Right cardiac atrium (tissue), 5 donors: Measurements from ENCODE around the gene GABRD. TPM values are rescaled to one million over a fixed set of nuclear protein-coding genes. Genes with fewer than 3 reads are reported as not detected.

Source experiments
- ATAC-seq, 2 donors: fragments of 200-7000 bp; cut with Tn5 transposase; one replicate each; pipeline versions ENCODE4 v1.8.0 to v1.9.1; 2020; ENCODE audit warnings: moderate library complexity in 2 of 2, mild to moderate bottlenecking in 1 of 2
- DNase-seq, 3 donors: peaks; one replicate each; pipeline ENCODE4 v3.0.0-alpha.2; 2020
- H3K27ac ChIP-seq: one replicate; pipeline ENCODE4 v1.5.1; 2013; ENCODE audit warnings: mild to moderate bottlenecking, low read length, control low read depth, moderate library complexity
- H3K27me3 ChIP-seq: one replicate; pipeline ENCODE4 v1.6.1; 2013; ENCODE audit not compliant: control insufficient read depth, insufficient read depth
- H3K4me1 ChIP-seq: one replicate; pipeline ENCODE4 v1.6.1; 2013; ENCODE audit warnings: low read length; ENCODE audit not compliant: control insufficient read depth, insufficient read depth
- H3K4me3 ChIP-seq: one replicate; pipeline ENCODE4 v1.5.1; 2013; ENCODE audit warnings: low read length, control low read depth
- H3K9me3 ChIP-seq: one replicate; pipeline ENCODE4 v1.6.1; 2013; ENCODE audit warnings: low read length; ENCODE audit not compliant: control insufficient read depth
- WGBS: extraction: QIAGEN DNeasy Blood & Tissue Kit; methylation state at CpG from one replicate; pipeline ENCODE4 v1.1.7; 2013; 5-methylcytosine and 5-hydroxymethylcytosine counted together
- intact Hi-C, 4 donors: fragments of 100-400 bp; cut with DNase I; formaldehyde crosslinking; loops; one replicate each; pipeline versions ENCODE4 v1.11.0 to v1.14.0; 2022 to 2023
- polyA plus RNA-seq: library from polyadenylated mRNA; stranded (reverse); fragments of 200-250 nt; gene quantifications from one replicate; pipeline ENCODE4 v1.2.3, GENCODE V29; 2013
- total RNA-seq, 4 donors: library from RNA; stranded (reverse); fragmentation: NEBNext Ultra II Directional; extraction: Animal tissue kit (Norgen Biotek cat#: 25700); gene quantifications; one replicate each; pipeline ENCODE4 v1.2.1, GENCODE V29; 2021
- donor health status: healthy with polysubstance abuse.
- donor health status: DM: no; HTN: yes; CAD: no.
- donor health status: DM: no; HTN: no; CAD: no.
- donor health status: DM: no; HTN: yes; CAD: no; lungs with severe emphysema.
- donor health status: DM: yes; HTN: yes; CAD: no.

The GABRD gene
- total and polyA plus RNA-seq, 5 donors: 0.26 to 0.85 (median 0.46) TPM; not detected in 1

- Histone ChIP-seq H3K4me1 (peaks cover 1% of the 10 kb centered on the region), H3K9me3 (no peaks in the 10 kb centered on the region), H3K27me3 (no peaks in the 10 kb centered on the region), H3K27ac (no peak overlapping the region), H3K4me3 (no peak overlapping the region)
- WGBS: 85% methylated on average over 24 of the region's 24 CpGs
- DNase-seq (no peak), ATAC-seq (no peak)
- intact Hi-C loops: no loop called here
These were observed 32.5 kb upstream of the GABRD start for GRCh38 chr1:1986451-1987141.

GRCh38 chr1:1987142-1987510 lies 32.0 kb upstream of the GABRD start:
- 87% methylated on average over 13 of the region's 13 CpGs for WGBS
- no peaks in the 10 kb centered on the region for H3K9me3 ChIP-seq
- no peak overlapping the region for H3K4me3 ChIP-seq
- peaks cover 1% of the 10 kb centered on the region for H3K4me1 ChIP-seq
- DNase-seq (no peak), ATAC-seq (no peak)
- no peaks in the 10 kb centered on the region for H3K27me3 ChIP-seq
- no peak overlapping the region for H3K27ac ChIP-seq
- intact Hi-C loops: no loop called here

DNA sequence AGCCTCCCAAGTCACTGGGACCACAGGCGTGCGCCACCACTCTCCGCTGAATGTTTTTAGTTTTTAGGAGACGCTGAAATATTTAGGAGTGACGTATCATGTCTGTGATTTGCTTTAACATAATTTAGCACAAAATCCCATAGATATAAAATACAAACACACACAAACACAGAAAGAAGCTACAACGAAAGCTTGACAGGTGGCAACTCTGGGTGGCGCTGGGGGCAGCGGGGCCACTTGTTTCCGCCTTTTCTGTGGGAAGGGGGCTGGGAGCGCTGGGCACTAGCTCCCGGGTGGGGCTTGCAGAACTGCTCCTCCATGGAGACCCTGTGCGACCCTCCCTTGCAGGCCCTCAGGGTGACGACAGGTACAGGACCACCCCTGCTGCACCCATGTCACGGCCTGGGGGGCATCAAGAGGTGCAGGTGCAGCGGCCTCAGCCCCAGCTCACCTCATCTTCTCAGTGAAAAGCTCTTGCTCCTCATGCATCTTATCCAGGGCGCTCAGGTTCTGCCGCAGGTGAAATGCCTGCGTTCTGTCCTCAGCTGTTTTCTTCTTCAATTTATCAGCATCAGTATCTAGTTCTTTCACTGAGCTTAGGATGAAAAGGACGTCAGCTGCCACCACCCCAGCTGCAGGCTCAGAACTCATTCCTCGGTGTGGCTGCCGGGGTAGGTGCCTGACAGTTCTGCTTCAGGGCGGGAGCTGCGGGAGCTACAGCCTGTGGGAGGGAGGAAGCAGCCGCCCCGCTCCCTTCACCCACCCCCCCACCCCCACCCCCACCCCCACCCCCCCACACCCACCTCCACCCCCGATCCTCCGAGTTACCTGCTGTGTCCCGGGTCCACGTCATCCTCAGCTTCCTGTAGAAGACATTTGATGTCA lies 30.8 kb upstream of the GABRD start:
- no peak for ATAC-seq
- intact Hi-C loops: no loop called here
- WGBS: 61% methylated on average over 29 of the region's 29 CpGs
- Histone ChIP-seq H3K9me3 (no peaks in the 10 kb centered on the region), H3K4me3 (no peak overlapping the region), H3K27ac (no peak overlapping the region), H3K27me3 (no peaks in the 10 kb centered on the region), H3K4me1 (peaks cover 1% of the 10 kb centered on the region)
- peak in 1 of 3 donors; percentile 16 for DNase-seq

- peak; percentile 49 to 52 for ATAC-seq
- Histone ChIP-seq H3K4me1 (peaks cover 1% of the 10 kb centered on the region), H3K9me3 (no peaks in the 10 kb centered on the region), H3K4me3 (no peak overlapping the region), H3K27me3 (no peaks in the 10 kb centered on the region), H3K27ac (no peak overlapping the region)
- WGBS: 32% methylated on average over 22 of the region's 22 CpGs
- DNase-seq: peak in 2 of 3 donors; percentile 49 to 76
- intact Hi-C loops: no loop called here
These were observed 30.0 kb upstream of the GABRD start for GRCh38 chr1:1989102-1989542.

DNA sequence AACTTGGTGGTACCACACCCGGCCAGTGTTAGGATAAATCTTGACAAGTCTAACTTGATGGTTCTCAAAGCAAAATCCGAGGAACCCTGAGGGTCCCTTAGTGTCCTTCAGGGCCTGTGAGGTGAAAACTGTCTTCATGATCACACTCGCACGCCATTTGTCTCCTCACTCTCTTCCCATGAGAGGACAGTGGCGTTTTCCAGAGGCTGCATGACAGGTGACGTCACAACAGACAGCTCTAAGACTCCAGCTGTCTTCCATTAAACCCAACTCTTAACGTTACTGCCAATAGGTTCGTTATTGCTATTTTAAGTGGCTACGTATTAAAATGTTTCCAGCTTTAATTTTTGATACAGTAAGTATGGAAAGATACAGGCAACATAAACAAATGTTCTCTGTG lies 29.4 kb upstream of the GABRD start:
- H3K9me3 ChIP-seq: no peaks in the 10 kb centered on the region
- H3K4me3 ChIP-seq: no peak overlapping the region
- ATAC-seq (peak; percentile 56 to 63), DNase-seq (peak in 1 of 3 donors; percentile 38)
- peaks cover 1% of the 10 kb centered on the region for H3K4me1 ChIP-seq
- 39% methylated on average over 9 of the region's 9 CpGs for WGBS
- intact Hi-C loops: no loop called here
- H3K27me3 ChIP-seq: no peaks in the 10 kb centered on the region
- peak overlapping the region; percentile 18 for H3K27ac ChIP-seq

DNA sequence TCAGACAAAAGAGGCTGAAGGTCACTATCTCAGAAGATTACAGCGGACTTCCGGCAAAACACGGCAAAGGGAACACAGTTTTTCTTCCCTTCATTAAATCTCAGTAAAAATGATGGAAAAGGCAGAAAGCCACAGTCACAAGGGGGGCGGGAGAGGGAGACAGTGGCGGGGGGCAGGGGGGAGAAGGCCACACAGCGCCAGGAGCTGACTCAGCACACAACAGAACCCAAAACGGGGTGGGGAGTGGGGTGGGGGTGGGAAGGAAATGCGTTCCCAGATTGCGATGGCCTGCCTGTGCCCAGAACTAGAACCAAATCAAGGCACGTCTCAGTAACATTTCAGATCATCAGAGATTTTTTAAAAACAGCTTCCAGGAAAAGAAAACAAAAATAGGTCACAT lies 28.9 kb upstream of the GABRD start:
- Histone ChIP-seq H3K9me3 (no peaks in the 10 kb centered on the region), H3K27ac (no peak overlapping the region), H3K4me1 (peaks cover 1% of the 10 kb centered on the region), H3K27me3 (no peaks in the 10 kb centered on the region), H3K4me3 (no peak overlapping the region)
- peak; percentile 68 to 69 for ATAC-seq
- intact Hi-C loops: no loop called here
- peak; percentile 44 to 78 (median 74) for DNase-seq
- 24% methylated on average over 10 of the region's 10 CpGs for WGBS

DNA sequence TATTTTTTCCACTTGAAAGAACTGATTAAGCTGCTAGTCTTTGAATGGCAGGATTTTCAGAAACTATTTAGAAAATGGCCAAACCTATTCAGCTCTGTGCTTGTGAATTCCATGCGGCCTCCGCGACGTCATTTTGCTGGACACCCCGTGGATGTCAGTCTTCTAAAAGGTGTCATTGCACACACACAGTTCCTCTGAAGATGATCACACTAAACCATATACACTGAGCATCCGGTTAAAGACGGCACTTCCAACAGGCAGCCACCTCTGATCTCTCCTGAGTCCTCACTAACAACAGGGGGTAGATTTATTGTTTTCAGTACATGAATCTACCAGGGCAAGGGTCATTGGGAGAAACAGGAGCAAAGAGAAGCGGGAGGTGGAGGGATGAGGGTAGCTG lies 24.6 kb upstream of the GABRD start:
- no peak overlapping the region for H3K27ac ChIP-seq
- whole genome bisulfite sequencing: 75% methylated on average over 8 of the region's 8 CpGs
- DNase-seq (no peak), ATAC-seq (no peak)
- H3K4me3 ChIP-seq: no peak overlapping the region
- no peaks in the 10 kb centered on the region for H3K9me3 ChIP-seq
- peaks cover 1% of the 10 kb centered on the region for H3K4me1 ChIP-seq
- no peaks in the 10 kb centered on the region for H3K27me3 ChIP-seq
- intact Hi-C loops: no loop called here

DNA sequence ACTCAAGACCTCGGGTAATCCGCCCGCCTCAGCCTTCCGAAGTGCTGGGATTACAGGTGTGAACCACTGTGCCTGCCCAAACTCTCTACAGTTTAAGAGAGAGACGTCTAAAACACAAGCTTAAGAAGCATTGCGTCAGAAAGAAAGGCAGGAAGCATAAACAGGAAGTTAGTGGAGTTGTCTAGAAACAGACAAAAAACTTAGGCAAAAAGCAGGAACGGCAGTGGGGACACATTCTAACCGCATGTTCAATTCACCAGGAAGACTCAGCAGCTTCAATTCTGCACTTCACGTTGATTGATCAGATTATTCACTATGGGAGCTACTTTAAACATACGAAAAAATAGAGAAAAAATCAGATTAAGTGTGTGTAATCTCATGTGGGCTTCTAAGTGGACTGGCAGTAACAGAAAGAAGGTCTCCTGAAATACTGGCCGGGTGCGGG lies 22.9 kb upstream of the GABRD start:
- intact Hi-C loops: no loop called here
- 62% methylated on average over 12 of the region's 12 CpGs for WGBS
- Histone ChIP-seq H3K9me3 (no peaks in the 10 kb centered on the region), H3K27me3 (no peaks in the 10 kb centered on the region), H3K27ac (no peak overlapping the region), H3K4me1 (no peaks in the 10 kb centered on the region), H3K4me3 (no peak overlapping the region)
- DNase-seq (no peak), ATAC-seq (no peak)

DNA sequence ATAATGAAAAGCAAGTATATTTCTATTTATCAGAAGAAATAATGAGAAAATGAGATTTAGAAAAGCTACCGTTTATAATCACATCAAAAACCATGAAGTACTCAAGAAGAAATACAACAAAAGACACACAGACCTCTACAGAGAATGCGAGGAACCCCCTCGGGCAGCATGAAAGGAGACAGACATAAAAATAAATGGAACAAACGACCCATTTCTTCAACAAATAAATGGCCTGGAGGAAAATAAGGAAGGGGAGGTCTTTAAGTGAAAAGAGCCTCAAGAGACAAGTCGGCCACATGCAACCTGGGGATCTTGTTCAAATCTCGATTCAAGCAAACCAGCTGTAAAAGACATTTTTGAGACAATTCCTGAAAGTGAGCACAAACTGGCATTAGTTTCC lies 21.6 kb upstream of the GABRD start:
- ATAC-seq: no peak
- H3K27me3 ChIP-seq: no peaks in the 10 kb centered on the region

DNA sequence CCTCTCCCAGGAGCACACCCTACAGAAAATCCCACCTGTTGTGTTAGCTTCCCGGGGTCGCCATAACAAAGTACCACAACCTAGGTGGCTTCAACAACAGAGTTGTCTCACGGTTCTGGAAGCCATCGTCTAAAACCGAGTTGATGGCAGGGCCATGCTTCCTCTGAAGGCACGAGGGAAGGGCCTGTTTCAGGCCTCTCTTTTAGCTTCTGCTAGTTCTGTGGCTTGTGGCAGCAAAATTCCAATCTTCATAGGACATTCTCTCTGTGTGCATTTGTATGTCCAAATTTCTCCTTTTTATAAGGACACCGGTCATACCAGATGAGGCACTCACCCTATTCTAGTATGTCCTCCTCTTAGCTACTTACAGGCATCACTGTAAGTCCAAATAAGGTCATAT lies 18.7 kb upstream of the GABRD start:
- no peak for DNase-seq
- Histone ChIP-seq H3K27ac (no peak overlapping the region), H3K27me3 (no peaks in the 10 kb centered on the region), H3K9me3 (no peaks in the 10 kb centered on the region), H3K4me1 (no peaks in the 10 kb centered on the region), H3K4me3 (no peak overlapping the region)
- no peak for ATAC-seq
- intact Hi-C loops: no loop called here
- 84% methylated on average over 7 of the region's 7 CpGs for WGBS

More for the DNA sequence above, 21.6 kb upstream of the GABRD start:
- intact Hi-C loops: no loop called here
- H3K27ac ChIP-seq: no peak overlapping the region
- no peak overlapping the region for H3K4me3 ChIP-seq
- WGBS: 77% methylated on average over 6 of the region's 6 CpGs
- DNase-seq: no peak
- H3K4me1 ChIP-seq: no peaks in the 10 kb centered on the region
- no peaks in the 10 kb centered on the region for H3K9me3 ChIP-seq

DNA sequence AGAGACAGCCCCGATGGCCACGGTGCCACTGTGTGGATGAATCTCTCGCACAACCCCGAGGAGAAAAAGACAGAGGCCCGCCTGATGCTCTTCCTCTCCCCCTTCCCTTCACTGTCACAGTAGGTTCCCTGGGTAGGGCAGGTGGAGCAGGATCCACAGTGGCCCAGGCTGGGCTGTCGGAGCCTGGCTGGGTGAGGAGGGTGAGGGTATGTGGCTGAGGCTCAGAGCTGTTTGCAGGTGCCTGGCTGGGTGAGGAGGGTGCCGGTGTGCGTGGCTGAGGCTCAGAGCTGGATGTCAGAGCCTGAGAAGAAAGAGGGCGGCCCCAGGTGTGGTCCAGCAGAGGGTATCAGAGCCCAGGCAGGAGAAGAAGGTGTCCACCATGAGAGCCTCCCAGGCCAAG lies 18.3 kb upstream of the GABRD start:
- 95% methylated on average over 9 of the region's 9 CpGs for WGBS
- no peaks in the 10 kb centered on the region for H3K4me1 ChIP-seq
- no peaks in the 10 kb centered on the region for H3K27me3 ChIP-seq
- no peak overlapping the region for H3K27ac ChIP-seq
- no peaks in the 10 kb centered on the region for H3K9me3 ChIP-seq
- no peak for DNase-seq
- no peak overlapping the region for H3K4me3 ChIP-seq
- ATAC-seq: no peak
- intact Hi-C loops: no loop called here
